ENCODE measurements around the gene ZNF133.
"Not testable (repeated sequence)": the region's sequence is repeated elsewhere in the genome, so short reads cannot be mapped to it uniquely, and the experiment has no call there.

Gene ZNF133

GRCh38 chr20:18287546-18287914, 797 bp upstream of the ZNF133 start:
- no peak for DNase-seq

DNA sequence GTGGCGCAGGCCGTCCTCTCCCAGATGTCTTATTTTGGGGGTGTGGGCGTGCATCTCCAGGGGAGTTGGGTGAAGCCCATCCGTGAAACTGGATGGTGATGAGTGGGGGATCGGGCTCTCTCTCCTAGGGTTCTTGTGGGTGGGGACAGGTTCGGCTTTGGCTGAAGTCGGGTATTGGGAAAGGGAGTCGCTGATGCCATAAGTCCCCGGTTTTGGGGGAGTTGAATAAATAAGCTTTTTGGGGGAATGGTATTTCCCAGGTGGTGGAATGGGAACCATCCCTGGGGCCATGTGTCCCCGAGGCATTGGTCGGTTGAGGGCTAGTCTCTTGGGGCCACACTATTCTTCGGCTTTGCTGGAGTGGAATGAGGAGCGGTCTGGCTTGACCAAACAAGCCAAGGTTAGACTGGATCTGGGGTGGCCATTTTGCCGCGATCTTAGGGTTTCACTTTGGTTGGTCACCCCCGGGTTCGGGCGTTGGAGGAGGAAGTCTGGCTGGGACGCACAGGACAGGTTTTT, 481 bp downstream of the ZNF133 start:
- peak in 1 of 2 experiments; percentile 23 for DNase-seq

DNA sequence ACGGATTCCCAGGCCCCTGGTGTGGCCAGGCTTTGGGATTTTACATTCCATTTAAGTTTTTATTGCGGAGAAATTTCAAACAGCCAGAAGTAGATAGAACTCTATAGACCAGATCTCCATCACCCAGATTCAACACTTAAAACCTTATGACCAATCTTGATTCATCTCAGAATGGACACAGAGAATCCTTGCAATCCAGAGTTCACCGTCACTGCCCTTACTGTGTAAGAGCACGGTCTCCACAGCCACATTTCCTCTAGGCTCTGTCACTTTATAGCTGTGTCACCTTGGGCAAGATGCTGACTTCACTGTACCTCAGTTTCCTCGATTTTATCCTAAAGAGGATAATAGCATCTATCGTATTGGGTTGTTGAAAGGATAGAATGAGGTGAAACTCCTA, 979 bp downstream of the ZNF133 start:
- no peak for DNase-seq

GRCh38 chr20:18299364-18299763, 11.0 kb downstream of the ZNF133 start:
- DNase-seq, result no peak

DNA sequence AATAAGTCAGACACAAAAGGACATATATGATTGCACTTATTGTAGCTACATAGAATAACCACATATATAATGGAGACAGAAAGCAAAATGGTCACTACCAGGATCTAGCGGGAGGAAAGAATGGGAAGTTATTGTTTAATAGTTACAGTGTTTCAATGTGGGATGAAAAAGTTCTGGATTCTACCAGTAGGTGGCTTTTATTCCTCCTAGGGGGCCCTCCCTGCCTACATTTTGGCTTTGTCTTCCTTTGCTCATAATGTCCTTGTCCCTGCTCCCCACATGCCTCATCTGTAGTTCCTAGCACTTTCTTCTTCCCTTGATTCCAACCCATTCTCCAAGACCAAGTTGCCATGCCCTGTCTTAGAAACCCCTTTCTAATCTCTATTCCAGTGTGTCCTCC, 16.3 kb downstream of the ZNF133 start:
- DNase-seq, result no peak

DNA sequence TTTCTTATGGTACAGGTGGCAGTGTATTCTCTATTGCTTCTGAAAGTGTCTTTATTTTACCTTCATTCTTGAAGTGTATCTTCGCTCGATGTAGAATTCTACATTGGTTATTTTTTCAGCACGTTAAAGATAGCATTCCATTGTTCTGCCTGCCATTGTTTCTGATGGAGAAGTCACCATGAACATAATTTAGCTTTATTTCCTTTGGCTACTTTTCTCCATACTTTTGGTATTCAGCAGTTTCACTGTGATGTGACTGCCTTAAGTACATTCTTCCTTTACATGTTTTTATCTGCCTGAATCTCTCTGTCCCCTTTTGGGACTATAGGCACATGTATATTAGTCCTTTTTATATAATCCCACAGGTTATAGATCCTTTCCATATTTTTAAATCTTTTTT, 19.0 kb downstream of the ZNF133 start:
- DNase-seq, result no peak

GRCh38 chr20:18310051-18310450, 21.7 kb downstream of the ZNF133 start:
- DNase-seq, result no peak

DNA sequence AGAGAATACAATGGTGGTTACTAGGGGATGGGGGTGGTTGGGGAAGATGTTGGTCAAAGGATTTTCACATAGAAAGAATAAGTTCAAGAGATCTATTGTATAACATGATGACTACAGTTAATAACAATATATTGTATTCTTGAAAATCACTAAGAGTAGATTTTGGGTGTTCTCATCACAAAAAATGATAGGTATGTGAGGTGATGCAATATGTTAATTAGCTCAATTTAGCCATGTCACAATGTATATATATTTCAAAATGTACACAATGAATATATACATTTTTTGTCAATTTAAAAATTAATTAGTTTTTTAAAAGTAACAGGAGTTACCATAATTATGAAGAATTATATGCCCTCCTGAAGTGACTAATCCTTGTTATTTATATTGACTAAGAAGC, 22.3 kb downstream of the ZNF133 start:
- no peak for DNase-seq

DNA sequence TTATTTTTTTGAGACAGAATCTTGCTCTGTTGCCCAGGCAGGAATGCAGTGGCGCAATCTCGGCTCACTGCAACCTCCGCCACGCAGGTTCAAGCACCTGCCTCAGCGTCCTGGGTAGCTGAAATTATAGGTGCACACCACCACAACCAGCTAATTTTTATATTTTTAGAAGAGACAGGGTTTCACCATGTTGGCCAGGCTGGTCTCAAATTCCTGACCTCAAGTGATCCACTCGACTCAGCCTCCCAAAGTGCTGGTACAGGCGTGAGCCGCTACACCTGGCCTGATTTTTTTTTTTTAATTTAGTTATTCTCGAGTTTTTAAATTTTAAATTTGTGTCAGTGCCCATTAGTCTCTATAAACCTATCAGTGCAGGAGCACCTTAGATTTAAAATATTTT, 24.4 kb downstream of the ZNF133 start:
- DNase-seq, result no peak

- no peak for DNase-seq
Measured at GRCh38 chr20:18313411-18313810, 25.1 kb downstream of the ZNF133 start.

- no peak for DNase-seq
Measured at GRCh38 chr20:18314786-18315406, 26.6 kb downstream of the ZNF133 start.

- no peak for DNase-seq
Measured at GRCh38 chr20:18316166-18316565, 27.8 kb downstream of the ZNF133 start.

DNA sequence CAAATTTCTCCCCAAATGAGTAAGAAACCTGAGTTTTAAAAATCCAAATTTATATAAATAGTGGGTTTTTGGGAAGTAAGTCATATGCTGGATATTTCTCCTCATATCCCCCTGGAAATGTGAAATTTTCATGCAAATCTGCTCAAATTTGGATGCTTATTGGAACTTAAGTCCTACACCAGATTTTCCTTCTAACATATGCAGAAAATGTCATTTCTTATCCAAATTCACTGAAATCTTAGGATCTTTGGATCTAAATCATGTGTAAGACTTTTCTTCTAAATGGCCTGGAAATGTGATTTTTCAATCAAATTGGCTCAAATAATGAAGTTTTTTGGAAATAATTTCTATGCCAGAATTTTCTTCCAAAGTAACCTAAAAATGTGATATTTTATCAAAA, 33.0 kb downstream of the ZNF133 start:
- no peak for DNase-seq

DNA sequence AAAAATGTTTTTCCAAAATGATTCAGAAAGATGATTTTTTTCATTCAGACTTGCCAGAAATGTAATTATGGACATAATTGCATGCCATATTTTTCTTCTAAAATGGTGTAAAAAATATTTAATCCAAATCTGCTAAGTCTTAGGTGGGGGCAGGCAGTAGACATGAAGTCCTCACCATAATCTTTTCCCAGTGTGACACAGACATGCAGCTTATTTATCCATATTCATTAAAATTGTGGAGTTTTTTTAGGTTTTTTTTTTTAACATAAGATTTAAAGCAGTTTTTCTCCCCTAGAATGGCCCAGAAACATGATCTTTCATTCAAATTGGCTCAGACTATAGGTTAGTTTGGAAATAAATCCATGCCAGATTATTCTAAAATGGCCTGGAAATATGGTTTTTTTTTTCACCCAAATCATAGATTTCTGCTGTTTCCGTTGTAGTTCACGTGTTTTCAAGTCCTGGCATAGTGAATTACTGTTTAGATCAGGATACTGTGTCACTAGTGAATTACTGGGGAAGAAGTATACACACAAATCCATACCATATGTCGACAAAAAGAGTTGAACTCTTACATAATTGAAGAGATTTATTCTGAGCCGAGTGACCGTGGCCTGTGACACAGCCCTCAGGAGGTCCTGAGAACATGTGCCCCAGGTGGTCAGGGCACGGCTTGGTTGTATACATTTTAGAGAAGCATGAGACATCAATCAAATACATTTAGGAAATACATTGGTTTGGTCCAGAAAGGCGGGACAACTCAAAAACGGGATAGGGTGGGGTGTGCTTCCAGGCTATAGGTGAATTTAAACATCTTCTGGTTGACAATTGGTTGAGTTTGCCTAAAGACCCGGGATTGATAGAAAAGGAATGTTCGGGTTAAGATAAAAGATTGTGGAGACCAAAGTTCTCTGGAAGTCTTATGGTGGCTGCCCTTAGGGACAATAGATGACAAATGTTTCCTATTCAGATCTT, 33.9 kb downstream of the ZNF133 start:
- no peak for DNase-seq

DNA sequence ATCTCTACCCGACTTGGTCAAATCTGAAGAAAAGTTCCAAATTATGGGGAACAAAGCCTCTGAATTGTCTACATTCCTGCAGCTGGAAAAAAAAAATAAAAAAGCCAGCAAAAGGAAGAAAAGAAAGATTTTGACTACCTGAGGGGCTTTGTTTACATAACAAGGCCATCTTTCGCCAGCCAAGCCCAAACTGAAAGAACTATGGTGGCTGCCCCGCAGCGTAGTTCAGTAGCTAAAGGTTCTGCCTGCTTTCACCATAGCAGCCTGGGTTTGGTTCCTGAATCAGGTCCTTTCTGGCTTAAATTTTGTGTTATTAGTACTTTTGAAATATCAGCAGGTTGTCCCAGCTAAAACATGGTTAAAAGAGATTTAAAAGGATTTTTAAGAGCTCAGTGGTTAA, 35.4 kb downstream of the ZNF133 start:
- DNase-seq, result no peak

- no peak for DNase-seq
Measured at GRCh38 chr20:18324596-18325089, 36.3 kb downstream of the ZNF133 start.

- no peak for DNase-seq
Measured at GRCh38 chr20:18326990-18327389, 38.7 kb downstream of the ZNF133 start.

- DNase-seq, result no peak
Measured at GRCh38 chr20:18331694-18332093, 43.4 kb downstream of the ZNF133 start.

DNA sequence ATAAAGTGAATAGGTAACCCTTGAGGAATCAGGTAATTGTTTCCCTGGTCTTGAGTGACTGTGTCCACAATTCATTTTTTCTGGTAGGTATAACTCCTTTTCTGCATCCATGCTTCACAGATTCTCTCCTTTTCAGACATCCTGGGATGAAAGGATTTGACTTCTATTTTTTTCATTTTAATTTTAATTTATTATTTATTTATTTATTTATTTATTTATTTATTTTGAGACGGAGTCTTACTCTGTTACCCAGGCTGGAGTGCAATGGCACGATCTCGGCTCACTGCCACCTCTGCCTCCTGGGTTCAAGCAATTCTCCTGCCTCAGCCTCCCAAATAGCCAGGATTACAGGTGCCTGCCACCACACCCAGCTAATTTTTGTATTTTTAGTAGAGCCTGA, 61.4 kb downstream of the ZNF133 start:
- not testable (repeated sequence) for DNase-seq

GRCh38 chr20:18359854-18360253, 71.5 kb downstream of the ZNF133 start:
- no peak for DNase-seq

DNA sequence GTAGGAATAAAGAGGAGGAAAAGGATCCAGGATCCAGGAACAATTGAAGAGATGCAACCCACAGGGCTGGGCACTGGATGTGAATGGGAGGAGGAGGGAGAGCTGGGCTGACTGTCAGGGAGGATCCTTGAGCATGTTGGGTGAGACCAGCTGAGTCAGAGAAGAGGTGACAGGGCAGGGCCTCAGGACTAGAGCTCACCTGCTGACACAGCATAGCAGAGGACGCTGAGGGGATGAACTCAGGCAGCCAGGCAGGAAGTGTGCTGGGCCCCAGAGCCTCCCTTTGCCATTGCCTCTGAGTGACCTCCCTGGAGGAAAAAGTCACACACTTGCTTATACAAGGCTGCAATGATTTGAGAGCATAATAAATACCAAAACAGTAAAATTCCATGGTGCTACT, 72.3 kb downstream of the ZNF133 start:
- no peak for DNase-seq

DNA sequence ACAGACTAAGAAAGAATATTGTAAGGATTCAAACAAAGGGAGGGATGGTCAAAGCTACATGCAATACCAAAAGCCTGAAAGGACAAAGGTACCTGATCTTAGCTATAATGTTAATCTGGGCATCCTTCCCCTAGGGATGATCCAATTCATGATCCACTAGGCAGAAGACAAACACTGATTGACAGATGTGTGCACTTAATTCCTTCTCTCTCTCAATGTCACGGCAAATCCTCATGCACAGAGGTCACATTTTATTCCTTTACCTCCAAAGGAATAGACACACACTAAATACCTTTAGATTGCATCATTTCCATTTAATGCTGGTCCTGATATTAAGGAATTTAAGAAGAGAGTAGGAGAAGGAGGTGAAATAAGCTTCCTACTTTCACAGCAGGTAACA, 73.4 kb downstream of the ZNF133 start:
- DNase-seq, result no peak

- DNase-seq, result no peak
Measured at GRCh38 chr20:18362916-18363315, 74.6 kb downstream of the ZNF133 start.

DNA sequence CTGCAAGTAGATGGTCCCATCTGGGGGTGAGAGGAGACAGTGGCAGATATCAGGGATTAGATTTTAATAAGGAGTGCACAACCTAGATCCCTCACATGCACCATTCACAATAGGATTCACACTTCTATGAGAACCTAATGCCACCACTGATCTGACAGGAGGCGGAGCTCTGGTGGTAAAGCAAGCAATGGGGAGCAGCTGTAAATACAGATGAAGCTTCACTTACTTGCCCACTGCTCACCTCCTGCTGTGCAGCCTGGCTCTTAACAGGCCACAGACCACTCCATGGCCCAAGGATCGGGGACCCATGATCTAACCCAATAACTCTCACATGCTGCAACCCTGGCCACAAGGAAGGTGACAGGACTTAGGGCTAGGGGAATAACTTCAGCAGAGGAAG, 75.4 kb downstream of the ZNF133 start:
- DNase-seq, result no peak
